ENCODE results near the gene PALLD. TPM values are rescaled to one million over a fixed set of nuclear protein-coding genes. Genes with fewer than 3 reads are reported as not detected.
A peak's percentile ranks its signal among the peaks of the same experiment; 100 is the strongest.

Gene PALLD
- total and polyA plus RNA-seq, 12 donors, result 30.3 to 203 (median 90.5) TPM

- Histone ChIP-seq H3K4me3 (no peak overlapping the region), H3K27ac (no peak overlapping the region), H3K9me3 (replicated peaks in 1 of 3) (no peaks in the 10 kb centered on the region), H3K36me3 (replicated peaks in 1 of 2) (no peaks in the 10 kb centered on the region), H3K27me3 (no peaks in the 10 kb centered on the region), H3K4me1 (replicated peaks in 1 of 2) (no peaks in the 10 kb centered on the region)
- intact Hi-C loops (cut with DNase I), result no loop called here
- DNase-seq, result no peak
- TF ChIP-seq, protein P1, sequence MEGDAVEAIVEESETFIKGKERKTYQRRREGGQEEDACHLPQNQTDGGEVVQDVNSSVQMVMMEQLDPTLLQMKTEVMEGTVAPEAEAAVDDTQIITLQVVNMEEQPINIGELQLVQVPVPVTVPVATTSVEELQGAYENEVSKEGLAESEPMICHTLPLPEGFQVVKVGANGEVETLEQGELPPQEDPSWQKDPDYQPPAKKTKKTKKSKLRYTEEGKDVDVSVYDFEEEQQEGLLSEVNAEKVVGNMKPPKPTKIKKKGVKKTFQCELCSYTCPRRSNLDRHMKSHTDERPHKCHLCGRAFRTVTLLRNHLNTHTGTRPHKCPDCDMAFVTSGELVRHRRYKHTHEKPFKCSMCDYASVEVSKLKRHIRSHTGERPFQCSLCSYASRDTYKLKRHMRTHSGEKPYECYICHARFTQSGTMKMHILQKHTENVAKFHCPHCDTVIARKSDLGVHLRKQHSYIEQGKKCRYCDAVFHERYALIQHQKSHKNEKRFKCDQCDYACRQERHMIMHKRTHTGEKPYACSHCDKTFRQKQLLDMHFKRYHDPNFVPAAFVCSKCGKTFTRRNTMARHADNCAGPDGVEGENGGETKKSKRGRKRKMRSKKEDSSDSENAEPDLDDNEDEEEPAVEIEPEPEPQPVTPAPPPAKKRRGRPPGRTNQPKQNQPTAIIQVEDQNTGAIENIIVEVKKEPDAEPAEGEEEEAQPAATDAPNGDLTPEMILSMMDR (IDR thresholded peaks at IDR 0.05), result no peak
- WGBS, 4 donors, result 91 to 96% (median 93%) methylated on average over 2 of the region's 2 CpGs
Observed at GRCh38 chr4:168575473-168575872, 78.6 kb downstream of the PALLD start.

- no peak for TF ChIP-seq POLR2A (IDR thresholded peaks at IDR 0.05)
- TF ChIP-seq, protein P1 (IDR thresholded peaks at IDR 0.05), result no peak
- intact Hi-C loops (cut with DNase I), result no loop called here
Observed at GRCh38 chr4:168577624-168578023, 80.8 kb downstream of the PALLD start.

GRCh38 chr4:168580228-168580627, 83.4 kb downstream of the PALLD start:
- intact Hi-C loops (cut with DNase I), result no loop called here
- TF ChIP-seq, protein P1 (IDR thresholded peaks at IDR 0.05), result no peak
- TF ChIP-seq POLR2A (IDR thresholded peaks at IDR 0.05), result no peak
- H3K4me1 ChIP-seq (replicated peaks in 1 of 2), result no peaks in the 10 kb centered on the region
- no peaks in the 10 kb centered on the region for H3K27me3 ChIP-seq
- no peaks in the 10 kb centered on the region for H3K36me3 ChIP-seq (replicated peaks in 1 of 2)
- no peak overlapping the region for H3K4me3 ChIP-seq
- WGBS, 4 donors, result 87 to 98% (median 91%) methylated on average over 2 of the region's 2 CpGs
- DNase-seq, result no peak
- no peak overlapping the region for H3K27ac ChIP-seq
- H3K9me3 ChIP-seq (replicated peaks in 1 of 3), result peaks cover 0 to 7% (median 0%) of the 10 kb centered on the region in 3 donors

More at GRCh38 chr4:168577624-168578023, 80.8 kb downstream of the PALLD start:
- Histone ChIP-seq H3K4me1 (replicated peaks in 1 of 2) (no peaks in the 10 kb centered on the region), H3K27me3 (no peaks in the 10 kb centered on the region), H3K4me3 (no peak overlapping the region), H3K36me3 (replicated peaks in 1 of 2) (no peaks in the 10 kb centered on the region), H3K9me3 (replicated peaks in 1 of 3) (peaks cover 0 to 7% (median 0%) of the 10 kb centered on the region in 3 donors), H3K27ac (no peak overlapping the region)
- DNase-seq, result peak in 5 of 7 donors; percentile 23 to 73 (median 37)
- WGBS, 4 donors, result 68 to 71% (median 69%) methylated on average over 5 of the region's 5 CpGs

DNA sequence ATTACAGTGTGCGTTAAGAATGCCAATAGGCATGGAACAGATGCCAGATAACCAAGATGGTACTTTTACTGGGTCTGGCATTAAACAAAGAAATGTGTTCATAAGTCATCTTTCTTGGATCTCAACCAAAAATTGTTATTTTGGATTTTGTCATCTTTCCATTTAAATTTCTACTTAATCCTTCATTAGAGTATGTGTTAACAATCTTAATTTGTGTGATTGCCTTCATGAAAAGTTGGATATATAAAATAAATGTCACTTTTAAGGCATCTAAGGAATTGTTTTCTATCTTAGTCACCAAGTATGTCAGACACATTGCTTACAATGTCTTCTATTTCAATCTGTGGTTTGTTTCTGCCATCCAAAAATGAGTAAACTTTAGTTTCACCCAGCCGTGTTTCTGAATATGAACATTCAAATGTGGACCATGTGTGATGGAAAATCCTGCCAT, 87.5 kb downstream of the PALLD start:
- peaks cover 0 to 7% (median 0%) of the 10 kb centered on the region in 3 donors for H3K9me3 ChIP-seq (replicated peaks in 1 of 3)
- no peaks in the 10 kb centered on the region for H3K27me3 ChIP-seq
- no peak overlapping the region for H3K27ac ChIP-seq
- DNase-seq, result no peak
- 65 to 80% (median 73%) methylated on average over 2 of the region's 2 CpGs for WGBS, 4 donors
- no peak for TF ChIP-seq POLR2A (IDR thresholded peaks at IDR 0.05)
- TF ChIP-seq, protein P1 (IDR thresholded peaks at IDR 0.05), result no peak
- H3K36me3 ChIP-seq (replicated peaks in 1 of 2), result no peaks in the 10 kb centered on the region
- intact Hi-C loops (cut with DNase I), result no loop called here
- no peaks in the 10 kb centered on the region for H3K4me1 ChIP-seq (replicated peaks in 1 of 2)
- no peak overlapping the region for H3K4me3 ChIP-seq
